ENCODE results near the gene MAPK10. TPM values are rescaled to one million over a fixed set of nuclear protein-coding genes. Genes with fewer than 3 reads are reported as not detected.

Gene MAPK10
- total RNA-seq, 1 experiment from 2014 or later = 4.7 TPM

DNA sequence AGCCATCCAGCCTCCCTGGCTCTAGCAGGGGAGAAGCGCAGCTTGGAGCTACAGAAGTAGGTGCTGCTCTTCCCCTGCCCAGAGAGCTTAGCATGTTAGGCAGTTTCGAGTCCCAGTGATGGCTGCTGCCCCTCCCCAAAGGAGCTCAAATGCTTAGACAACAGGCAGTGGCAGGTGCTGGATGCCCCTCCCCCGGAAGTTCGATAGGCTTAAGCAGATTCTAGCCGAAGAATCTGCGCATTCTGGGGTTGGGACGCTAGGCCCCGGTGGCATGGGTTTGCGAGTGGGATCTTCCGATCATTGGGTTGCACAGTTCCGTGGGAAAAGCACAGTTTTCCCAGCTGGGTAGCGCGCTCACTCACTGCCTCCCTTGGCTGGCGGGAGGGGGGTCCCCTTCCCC, 117.2 kb downstream of the MAPK10 start:
- Mint-ChIP-seq H3K27me3 (ENCODE audit: low read depth) (no peaks in the 10 kb centered on the region), H3K4me1 (no peaks in the 10 kb centered on the region), H3K4me3 (no peak overlapping the region), H3K36me3 (ENCODE audit: insufficient read depth in 1 of 3, low read depth in 3 of 3) (peaks cover 10 to 29% (median 14%) of the 10 kb centered on the region in 3 experiments), H3K27ac (no peak overlapping the region), H3K9me3 (peaks cover 14 to 15% of the 10 kb centered on the region in 2 experiments)
- no peak overlapping the region for H2AFZ ChIP-seq (ENCODE audit: low read length)
- H4K5ac ChIP-seq (ENCODE audit: insufficient read length, low read depth, low read length) = no peak overlapping the region
- WGBS (ENCODE audit: extremely low coverage, insufficient read length, low lambda C conversion rate) = no CpG with 5 or more reads among the region's 14 CpGs
- no peak overlapping the region for H2AK5ac ChIP-seq (ENCODE audit: insufficient read length, low read length)
- no peak overlapping the region for H3K23ac ChIP-seq (ENCODE audit: insufficient read length, low read depth, low read length)
- H3K23me2 ChIP-seq (ENCODE audit: insufficient read length, low read depth, low read length, poor library complexity, severe bottlenecking) = no peaks in the 10 kb centered on the region
- no peak overlapping the region for H3K4me2 ChIP-seq (ENCODE audit: insufficient read depth, insufficient read length, low read length)
- TF ChIP-seq, protein P1, sequence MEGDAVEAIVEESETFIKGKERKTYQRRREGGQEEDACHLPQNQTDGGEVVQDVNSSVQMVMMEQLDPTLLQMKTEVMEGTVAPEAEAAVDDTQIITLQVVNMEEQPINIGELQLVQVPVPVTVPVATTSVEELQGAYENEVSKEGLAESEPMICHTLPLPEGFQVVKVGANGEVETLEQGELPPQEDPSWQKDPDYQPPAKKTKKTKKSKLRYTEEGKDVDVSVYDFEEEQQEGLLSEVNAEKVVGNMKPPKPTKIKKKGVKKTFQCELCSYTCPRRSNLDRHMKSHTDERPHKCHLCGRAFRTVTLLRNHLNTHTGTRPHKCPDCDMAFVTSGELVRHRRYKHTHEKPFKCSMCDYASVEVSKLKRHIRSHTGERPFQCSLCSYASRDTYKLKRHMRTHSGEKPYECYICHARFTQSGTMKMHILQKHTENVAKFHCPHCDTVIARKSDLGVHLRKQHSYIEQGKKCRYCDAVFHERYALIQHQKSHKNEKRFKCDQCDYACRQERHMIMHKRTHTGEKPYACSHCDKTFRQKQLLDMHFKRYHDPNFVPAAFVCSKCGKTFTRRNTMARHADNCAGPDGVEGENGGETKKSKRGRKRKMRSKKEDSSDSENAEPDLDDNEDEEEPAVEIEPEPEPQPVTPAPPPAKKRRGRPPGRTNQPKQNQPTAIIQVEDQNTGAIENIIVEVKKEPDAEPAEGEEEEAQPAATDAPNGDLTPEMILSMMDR (conservative IDR thresholded peaks at IDR 0.05) = no peak
- H3K27me3 ChIP-seq (ENCODE audit: insufficient read depth, low read length) = no peaks in the 10 kb centered on the region
- no peak overlapping the region for H2BK120ac ChIP-seq (ENCODE audit: low read depth, low read length, poor library complexity, severe bottlenecking)
- H3K14ac ChIP-seq (ENCODE audit: insufficient read depth, low read length) = no peak overlapping the region
- H4K91ac ChIP-seq (ENCODE audit: insufficient read length, low read depth, low read length) = no peak overlapping the region
- no peak overlapping the region for H3K18ac ChIP-seq (ENCODE audit: insufficient read length, low read depth, low read length)
- no peak overlapping the region for H2BK12ac ChIP-seq (ENCODE audit: insufficient read length, low read depth, low read length)
- H3K9ac ChIP-seq (ENCODE audit: extremely low read depth, insufficient read length, low read length) = no peak overlapping the region
- H3K79me2 ChIP-seq (ENCODE audit: insufficient read depth, low read length) = no peaks in the 10 kb centered on the region
- H3K27ac ChIP-seq (ENCODE audit: insufficient read length, low read depth, low read length) = no peak overlapping the region
- H4K20me1 ChIP-seq (ENCODE audit: control insufficient read depth, insufficient read depth, insufficient read length) = no peaks in the 10 kb centered on the region
- no peak overlapping the region for H3K56ac ChIP-seq (ENCODE audit: insufficient read length, low read depth, low read length)
- H3T11ph ChIP-seq (ENCODE audit: low read length) = no peak overlapping the region
- H3K4ac ChIP-seq (ENCODE audit: low read depth, low read length) = no peak overlapping the region
- no peak overlapping the region for H2BK20ac ChIP-seq (ENCODE audit: low read depth, low read length, poor library complexity, severe bottlenecking)
- no peak overlapping the region for H4K8ac ChIP-seq (replicated peaks; ENCODE audit: insufficient read length, low read depth, low read length)
- no peaks in the 10 kb centered on the region for H3K4me1 ChIP-seq (ENCODE audit: insufficient read depth, low read length)
- H3K79me1 ChIP-seq (ENCODE audit: insufficient read depth, low read depth, low read length, poor library complexity, severe bottlenecking) = no peaks in the 10 kb centered on the region
- no peaks in the 10 kb centered on the region for H3K9me3 ChIP-seq (ENCODE audit: control insufficient read depth, low read depth, low read length)
- no peak overlapping the region for H2BK5ac ChIP-seq (ENCODE audit: insufficient read length, low read length)
- DNase-seq = no peak
- H2BK15ac ChIP-seq (ENCODE audit: low read depth, low read length) = no peak overlapping the region
